Ectodermal cell (in vitro differentiated cells): Measurements from ENCODE around the gene PC.

ENCODE experiments used
- H3K27ac ChIP-seq: 2 replicates; pipeline ENCODE4 v1.7.0; 2013; ENCODE audit warnings: mild to moderate bottlenecking, low read depth, low read length; ENCODE audit not compliant: insufficient read depth, poor library complexity, severe bottlenecking
- H3K27me3 ChIP-seq: 2 replicates; pipeline ENCODE4 v1.7.0; 2013; ENCODE audit warnings: mild to moderate bottlenecking, low read length; ENCODE audit not compliant: insufficient read depth, control insufficient read depth, poor library complexity, severe bottlenecking
- H3K36me3 ChIP-seq: one replicate; pipeline ENCODE4 v1.7.0; 2013; ENCODE audit warnings: low read length; ENCODE audit not compliant: control insufficient read depth, insufficient read depth
- H3K4me1 ChIP-seq: one replicate; pipeline ENCODE4 v1.7.0; 2013; ENCODE audit warnings: low read length; ENCODE audit not compliant: control insufficient read depth, insufficient read depth
- H3K4me3 ChIP-seq: 2 replicates; pipeline ENCODE4 v1.7.0; 2013; ENCODE audit warnings: low read depth, low read length, control low read depth; ENCODE audit not compliant: insufficient read depth
- H3K9me3 ChIP-seq: 2 replicates; pipeline ENCODE4 v1.7.0; 2013; ENCODE audit warnings: mild to moderate bottlenecking, low read length, moderate library complexity; ENCODE audit not compliant: control insufficient read depth
- WGBS, 2 experiments: methylation state at CpG; one replicate each; pipeline ENCODE4 v1.1.7; 2013; ENCODE audit warnings: missing lambda C conversion rate in 2 of 2; 5-methylcytosine and 5-hydroxymethylcytosine counted together

PC gene

DNA sequence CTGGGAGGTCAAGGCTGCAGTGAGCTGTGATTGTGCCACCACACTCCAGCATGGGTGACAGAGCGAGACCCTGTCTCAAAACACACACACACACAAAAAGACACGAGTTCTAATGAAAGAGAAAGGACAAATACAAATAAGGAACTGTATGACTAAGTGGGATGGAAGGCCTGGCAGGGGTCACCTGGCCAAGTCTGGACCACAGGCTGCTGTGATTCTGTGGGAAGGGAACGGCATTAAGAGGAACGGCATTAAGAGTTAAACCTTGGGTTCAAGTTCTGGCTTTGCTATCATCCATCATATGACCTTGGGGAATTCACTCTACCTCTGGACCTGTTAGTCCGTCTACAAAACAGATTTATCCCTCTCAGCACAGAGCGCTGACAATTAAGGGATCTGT lies 53.6 kb downstream of the PC start:
- H3K27me3 ChIP-seq: no peaks in the 10 kb centered on the region
- H3K4me3 ChIP-seq: no peak overlapping the region
- no peak overlapping the region for H3K27ac ChIP-seq
- WGBS, 2 experiments: 94 to 95% methylated on average over 4 to 6 of the region's 6 CpGs
- H3K9me3 ChIP-seq: no peaks in the 10 kb centered on the region
- H3K36me3 ChIP-seq: no peaks in the 10 kb centered on the region
- peaks cover 20% of the 10 kb centered on the region for H3K4me1 ChIP-seq

DNA sequence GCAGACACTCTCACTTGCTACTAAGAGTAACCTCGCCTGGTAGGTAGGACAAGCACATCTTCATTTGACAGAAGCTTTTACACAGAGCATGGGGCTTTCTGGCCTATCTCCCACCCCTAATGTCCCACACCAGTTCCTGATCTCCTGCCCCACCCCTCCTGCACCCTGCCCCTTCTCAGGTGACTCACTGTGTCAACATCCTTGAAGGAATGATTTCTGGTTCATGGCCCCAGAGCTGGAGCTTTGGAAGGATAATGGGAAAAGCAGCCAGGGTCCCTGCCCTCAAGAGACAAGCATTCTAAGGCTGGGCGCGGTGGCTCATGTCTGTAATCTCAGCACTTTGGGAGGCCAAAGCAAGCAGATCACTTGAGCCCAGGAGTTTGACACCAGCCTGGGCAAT lies 54.1 kb downstream of the PC start:
- Histone ChIP-seq H3K4me1 (peaks cover 18% of the 10 kb centered on the region), H3K27me3 (no peaks in the 10 kb centered on the region), H3K27ac (no peak overlapping the region), H3K4me3 (no peak overlapping the region), H3K9me3 (no peaks in the 10 kb centered on the region), H3K36me3 (no peaks in the 10 kb centered on the region)
- WGBS, 2 experiments: 89 to 95% methylated on average over 3 of the region's 3 CpGs

DNA sequence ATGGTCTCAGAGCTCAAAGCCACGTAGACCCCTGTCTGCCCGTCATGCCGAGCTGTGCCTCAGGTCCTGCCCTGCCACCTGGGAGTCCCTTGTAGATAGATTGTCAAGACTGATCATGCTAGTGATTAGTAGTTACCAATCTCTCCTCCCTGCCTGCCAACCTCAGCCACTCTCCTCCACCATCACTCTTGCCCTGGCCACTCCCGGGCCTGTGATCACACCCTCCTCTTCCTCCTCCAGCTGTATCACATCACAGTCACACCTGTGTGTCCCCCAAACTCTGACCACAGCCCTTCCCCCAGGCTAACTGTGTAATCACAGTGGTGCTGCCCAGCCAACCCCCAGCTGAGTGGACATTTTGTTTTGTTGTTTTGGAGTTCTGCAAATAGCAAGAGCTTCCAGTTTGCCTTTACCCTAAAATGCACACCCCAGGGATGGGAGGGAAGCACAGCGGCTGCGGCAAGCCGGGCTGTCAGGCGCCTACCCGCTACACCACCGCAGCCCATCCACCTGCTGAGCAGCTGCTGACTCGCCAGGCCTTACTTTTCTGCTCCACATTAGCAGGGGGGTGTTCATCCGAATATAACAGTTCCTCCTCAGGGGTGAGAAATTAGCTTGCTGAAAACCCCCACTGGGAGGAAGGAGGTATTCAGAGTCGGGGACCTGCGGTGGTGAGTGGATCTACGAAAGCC lies 55.6 kb downstream of the PC start:
- H3K36me3 ChIP-seq: no peaks in the 10 kb centered on the region
- H3K27ac ChIP-seq: no peak overlapping the region
- H3K4me1 ChIP-seq: peaks cover 13% of the 10 kb centered on the region
- H3K9me3 ChIP-seq: no peaks in the 10 kb centered on the region
- no peak overlapping the region for H3K4me3 ChIP-seq
- no peaks in the 10 kb centered on the region for H3K27me3 ChIP-seq
- 71 to 73% methylated on average over 15 of the region's 15 CpGs for WGBS, 2 experiments

DNA sequence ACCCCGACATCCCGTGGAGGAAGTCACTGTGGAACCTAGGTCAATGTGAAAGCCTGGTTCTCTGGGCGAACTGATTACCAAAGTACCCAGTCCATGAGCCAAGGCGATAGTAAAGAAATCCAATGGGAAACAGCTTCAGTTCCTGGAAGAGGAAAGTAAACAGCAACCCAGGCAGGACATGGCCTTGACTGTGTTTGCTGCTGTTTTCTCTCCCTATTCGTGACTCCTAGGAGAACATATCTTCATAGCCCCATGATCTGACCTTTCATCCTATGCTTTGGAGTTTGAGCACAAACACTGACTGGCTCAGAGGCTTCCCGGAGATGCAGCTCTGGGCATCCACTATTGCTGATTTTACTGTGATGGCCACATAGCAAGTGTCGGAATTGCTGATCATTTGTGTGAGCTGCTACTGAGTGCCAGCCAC lies 56.2 kb downstream of the PC start:
- Histone ChIP-seq H3K27me3 (no peaks in the 10 kb centered on the region), H3K4me1 (peaks cover 10% of the 10 kb centered on the region), H3K4me3 (no peak overlapping the region), H3K27ac (no peak overlapping the region), H3K36me3 (no peaks in the 10 kb centered on the region), H3K9me3 (no peaks in the 10 kb centered on the region)
- WGBS, 2 experiments: 94 to 95% methylated on average over 7 of the region's 7 CpGs

DNA sequence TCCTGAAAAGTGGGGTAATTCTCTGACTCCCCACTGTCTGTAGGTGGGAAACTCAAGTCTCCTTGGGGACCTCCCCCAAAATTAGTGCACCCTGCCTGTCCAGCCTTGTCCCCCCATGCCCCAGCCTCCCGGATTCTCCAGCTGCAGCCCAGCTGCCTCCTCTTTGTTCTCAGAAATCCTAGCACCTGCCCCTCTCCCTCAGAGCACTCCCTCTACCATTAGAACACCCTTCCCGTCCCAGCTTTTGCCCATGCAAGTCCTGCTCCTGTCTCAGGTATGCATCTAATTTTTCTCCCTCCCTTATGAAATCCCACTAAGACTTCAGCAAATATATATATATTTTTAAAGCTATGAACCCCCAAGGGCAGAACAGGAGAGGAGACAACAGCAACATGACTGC lies 64.0 kb downstream of the PC start:
- Histone ChIP-seq H3K4me1 (peaks cover 7% of the 10 kb centered on the region), H3K36me3 (no peaks in the 10 kb centered on the region), H3K27ac (no peak overlapping the region), H3K27me3 (no peaks in the 10 kb centered on the region), H3K4me3 (no peak overlapping the region), H3K9me3 (no peaks in the 10 kb centered on the region)
- WGBS, 2 experiments: 40 to 63% methylated on average over 2 of the region's 2 CpGs

DNA sequence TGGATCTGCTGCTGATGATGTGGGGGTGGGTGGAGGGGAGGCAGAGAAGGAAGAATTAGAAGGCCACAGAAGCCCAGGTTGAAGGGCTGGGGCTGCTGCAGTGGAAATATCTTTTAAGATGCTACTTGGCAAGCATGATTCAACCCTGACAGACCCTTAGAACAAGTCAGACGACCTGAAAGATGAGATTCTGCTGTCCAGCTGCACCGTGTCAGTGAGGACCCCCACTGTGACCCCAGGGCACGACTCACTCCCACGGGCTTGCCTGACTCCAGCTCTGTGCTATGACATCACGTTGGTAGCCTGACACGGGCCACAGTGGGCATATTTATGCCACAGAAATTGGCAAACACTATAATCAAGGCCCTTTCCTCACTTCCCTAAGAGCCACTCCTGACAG lies 65.3 kb downstream of the PC start:
- no peak overlapping the region for H3K27ac ChIP-seq
- no peaks in the 10 kb centered on the region for H3K9me3 ChIP-seq
- no peaks in the 10 kb centered on the region for H3K27me3 ChIP-seq
- H3K4me1 ChIP-seq: peaks cover 7% of the 10 kb centered on the region
- H3K36me3 ChIP-seq: no peaks in the 10 kb centered on the region
- H3K4me3 ChIP-seq: no peak overlapping the region
- WGBS, 2 experiments: 50 to 54% methylated on average over 6 of the region's 6 CpGs

DNA sequence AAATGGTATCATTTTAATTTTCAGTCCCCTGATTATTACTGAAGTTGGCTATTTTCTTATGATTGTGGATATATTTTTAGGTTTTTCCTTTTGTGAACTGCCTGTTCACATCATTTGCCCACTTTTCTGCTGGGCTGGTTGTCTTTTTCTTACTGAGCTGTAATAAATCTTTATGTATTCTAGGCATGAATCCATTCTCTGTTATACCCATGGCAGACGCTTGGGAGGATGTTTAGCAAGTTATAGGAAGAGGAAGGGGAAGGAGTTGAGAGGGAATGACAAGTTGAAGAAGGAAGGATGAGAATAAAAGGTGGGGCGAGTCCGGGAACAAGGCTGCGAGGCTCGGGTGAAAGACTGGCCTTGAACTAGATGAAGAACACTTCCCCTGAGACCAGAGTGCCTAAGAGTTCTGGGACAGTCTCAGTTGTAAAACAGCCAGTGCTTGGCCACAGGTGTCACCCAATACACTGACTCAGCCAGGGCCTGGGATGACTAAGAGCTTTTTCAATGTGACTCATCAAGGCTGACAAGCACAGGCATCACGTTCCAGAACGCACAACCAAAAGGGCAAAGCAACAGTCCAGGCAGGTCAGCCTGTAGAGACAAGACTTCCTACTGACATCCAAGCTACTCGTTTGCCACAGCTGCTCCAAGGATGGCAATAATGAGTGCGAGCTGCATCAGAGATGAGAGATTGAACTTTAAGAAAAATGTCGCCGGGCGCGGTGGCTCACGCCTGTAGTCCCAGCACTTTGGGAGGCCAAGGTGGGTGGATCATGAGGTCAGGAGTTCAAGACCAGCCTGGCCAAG lies 66.1 kb downstream of the PC start:
- Histone ChIP-seq H3K4me3 (no peak overlapping the region), H3K27ac (no peak overlapping the region), H3K4me1 (peaks cover 7% of the 10 kb centered on the region), H3K9me3 (no peaks in the 10 kb centered on the region), H3K27me3 (no peaks in the 10 kb centered on the region), H3K36me3 (no peaks in the 10 kb centered on the region)
- WGBS, 2 experiments: 86% methylated on average over 14 of the region's 14 CpGs

DNA sequence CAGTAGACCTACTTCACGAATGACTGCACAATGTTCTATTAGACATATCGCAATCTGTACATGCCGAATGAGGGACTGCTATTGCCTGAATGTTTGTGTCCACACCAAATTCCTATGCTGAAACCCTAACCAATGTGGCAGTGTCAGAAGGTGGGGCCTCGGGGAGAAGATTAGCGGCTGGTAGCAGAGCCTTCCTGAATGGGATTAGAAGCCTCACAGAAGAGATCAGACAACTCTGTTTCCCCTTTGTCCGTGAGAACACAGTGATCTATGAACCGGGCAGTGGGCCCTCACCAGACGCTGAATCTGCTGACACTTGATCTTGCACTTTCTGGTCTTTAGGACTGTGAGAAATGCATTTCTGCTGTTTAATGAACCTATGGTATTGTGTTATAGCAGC lies 68.2 kb downstream of the PC start:
- no peaks in the 10 kb centered on the region for H3K36me3 ChIP-seq
- 50 to 63% methylated on average over 8 of the region's 8 CpGs for WGBS, 2 experiments
- no peaks in the 10 kb centered on the region for H3K27me3 ChIP-seq
- H3K4me3 ChIP-seq: no peak overlapping the region
- no peak overlapping the region for H3K27ac ChIP-seq
- no peaks in the 10 kb centered on the region for H3K9me3 ChIP-seq
- peaks cover 11% of the 10 kb centered on the region for H3K4me1 ChIP-seq

DNA sequence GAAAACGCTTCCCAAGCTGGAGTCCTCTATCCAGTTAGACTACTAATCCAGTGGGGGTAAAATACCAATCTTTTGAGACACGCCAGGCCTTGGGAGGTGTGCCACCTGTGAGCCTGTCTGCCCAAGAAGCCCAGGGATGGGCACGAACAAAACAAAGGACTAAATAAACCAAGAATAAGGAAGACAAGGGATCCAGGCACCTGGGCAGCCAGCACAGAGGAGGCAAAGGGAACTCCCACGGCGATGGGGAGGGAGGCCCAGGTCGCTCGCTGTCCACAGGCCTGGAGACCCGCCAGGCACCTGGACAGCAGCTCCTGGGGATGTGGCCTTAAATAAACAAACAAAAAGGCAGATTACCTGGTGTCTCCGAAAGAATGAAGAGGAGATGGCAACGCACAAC lies 69.9 kb downstream of the PC start:
- no peak overlapping the region for H3K27ac ChIP-seq
- H3K4me1 ChIP-seq: peaks cover 10% of the 10 kb centered on the region

DNA sequence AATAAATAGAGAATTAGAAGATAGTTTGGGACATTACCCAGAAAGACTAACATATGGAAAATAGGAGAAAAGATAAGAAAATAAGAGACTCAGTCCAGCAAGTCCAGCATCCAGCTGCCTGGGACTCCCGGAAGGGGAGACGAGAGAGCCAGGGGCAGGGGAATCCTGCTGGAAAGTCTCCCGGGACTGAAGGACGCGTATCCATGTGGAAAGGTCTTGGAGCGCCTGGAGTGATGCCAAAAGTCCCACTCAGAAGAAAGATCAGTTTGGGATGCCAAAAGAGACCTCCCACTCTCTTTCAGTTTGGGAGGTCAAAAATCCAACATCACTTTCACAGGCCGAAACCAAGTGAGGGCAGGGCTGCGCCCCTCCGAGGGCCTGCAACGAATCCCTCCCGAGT lies 70.7 kb downstream of the PC start:
- Histone ChIP-seq H3K27ac (no peak overlapping the region), H3K27me3 (no peaks in the 10 kb centered on the region), H3K4me1 (peaks cover 9% of the 10 kb centered on the region), H3K36me3 (no peaks in the 10 kb centered on the region), H3K4me3 (no peak overlapping the region), H3K9me3 (no peaks in the 10 kb centered on the region)
- WGBS, 2 experiments: 94 to 95% methylated on average over 11 of the region's 11 CpGs

More for the DNA sequence above, 69.9 kb downstream of the PC start:
- Histone ChIP-seq H3K9me3 (no peaks in the 10 kb centered on the region), H3K4me3 (no peak overlapping the region), H3K36me3 (no peaks in the 10 kb centered on the region), H3K27me3 (no peaks in the 10 kb centered on the region)
- 94 to 97% methylated on average over 10 of the region's 10 CpGs for WGBS, 2 experiments
